K562 (cell line): Measurements from ENCODE around the gene RELL1.

Experiments
- ATF3 ChIP-seq, 2 experiments: fragments of 450-650 bp in 1 of 2; sonication (generic) in 1 of 2; formaldehyde crosslinking in 1 of 2; IDR thresholded peaks in 1 of 2; conservative IDR thresholded peaks in 1 of 2; 2 replicates each; pipeline versions ENCODE4 v1.6.1 to v1.8.1; 2016 to 2023; ENCODE audit warnings: mild to moderate bottlenecking in 2 of 2, moderate library complexity in 2 of 2, inconsistent platforms in 1 of 2, missing genetic modification reagents in 1 of 2
- BRD4 ChIP-seq: fragments of 200-600 bp; sonication (generic); IDR thresholded peaks from 2 replicates; pipeline ENCODE4 v1.6.1; 2017; ENCODE audit warnings: inconsistent platforms
- CEBPZ ChIP-seq: fragments of 150-350 bp; IDR thresholded peaks from 2 replicates; pipeline ENCODE4 v1.6.1; 2014; ENCODE audit warnings: low read depth, mild to moderate bottlenecking, low read length, borderline replicate concordance
- CHD1 ChIP-seq: fragments of 200-600 bp; sonication (generic); IDR thresholded peaks from one replicate; pipeline ENCODE4 v1.6.1; 2012; ENCODE audit warnings: mild to moderate bottlenecking, moderate library complexity, low read length, inconsistent platforms
- CTCF ChIP-seq, 3 experiments: IDR thresholded peaks in 2 of 3; conservative IDR thresholded peaks in 1 of 3; 2 replicates each; pipeline ENCODE4 v1.5.1; 2011 to 2012; ENCODE audit warnings: low read length in 3 of 3, mild to moderate bottlenecking in 3 of 3, control low read depth in 2 of 3, improper control_type of control experiment in 1 of 3, inconsistent platforms in 1 of 3, low read depth in 1 of 3, mixed read lengths in 1 of 3, moderate library complexity in 1 of 3; ENCODE audit not compliant: insufficient read depth in 2 of 3
- EP300 ChIP-seq: IDR thresholded peaks from 2 replicates; pipeline ENCODE4 v1.6.1; 2012; ENCODE audit warnings: low read length, improper control_type of control experiment
- FOXA1 ChIP-seq: fragments of 450-650 bp; IDR thresholded peaks from 2 replicates; pipeline ENCODE4 v1.6.1; 2016; ENCODE audit warnings: mild to moderate bottlenecking, borderline replicate concordance
- FOXK2 ChIP-seq, 2 experiments: fragments of 450-650 bp; IDR thresholded peaks in 1 of 2; conservative IDR thresholded peaks in 1 of 2; 2 replicates each; pipeline ENCODE4 v1.6.1; 2016; ENCODE audit warnings: low read depth in 2 of 2, mild to moderate bottlenecking in 1 of 2
- FOXM1 ChIP-seq, 2 experiments: fragments of 450-650 bp in 1 of 2; sonication (generic) in 1 of 2; formaldehyde crosslinking in 1 of 2; IDR thresholded peaks; 2 replicates each; pipeline versions ENCODE4 v1.6.1 to v1.9.0; 2017 to 2022; ENCODE audit warnings: low read depth in 2 of 2, mild to moderate bottlenecking in 2 of 2, missing genetic modification reagents in 1 of 2, moderate library complexity in 1 of 2
- KLF16 ChIP-seq: IDR thresholded peaks from 2 replicates; pipeline ENCODE4 v1.6.1; 2016; ENCODE audit warnings: antibody characterized with exemption
- MAFG ChIP-seq: fragments of 450-650 bp; conservative IDR thresholded peaks from 2 replicates; pipeline ENCODE4 v1.6.1; 2016; ENCODE audit warnings: missing genetic modification characterization, missing compliant biosample characterization
- POLR2A ChIP-seq: fragments of 450-650 bp; conservative IDR thresholded peaks from 2 replicates; pipeline ENCODE4 v1.6.1; 2016

GRCh38 chr4:37671072-37671471 is 15.1 kb downstream of the RELL1 start:
- TF ChIP-seq BRD4 (no peak), POLR2A (no peak), CEBPZ (no peak), CHD1 (no peak), FOXM1 (IDR thresholded peaks at IDR 0.05; ENCODE audit: low read depth) (no peak), FOXM1 (CRISPR knock-in tag; IDR thresholded peaks at IDR 0.05; ENCODE audit: low read depth) (no peak), FOXK2 (conservative IDR thresholded peaks at IDR 0.05 in 1 of 2, IDR thresholded peaks at IDR 0.05 in 1 of 2; ENCODE audit: low read depth in 2 of 2) (no peak), KLF16 (no peak), ATF3 (IDR thresholded peaks at IDR 0.05) (no peak), ATF3 (CRISPR knock-in tag; conservative IDR thresholded peaks at IDR 0.05) (no peak), FOXA1 (no peak), EP300 (no peak), CTCF (IDR thresholded peaks at IDR 0.05 in 2 of 3, conservative IDR thresholded peaks at IDR 0.05 in 1 of 3; ENCODE audit: insufficient read depth in 2 of 3, low read depth in 1 of 3, low read length in 3 of 3) (no peak), MAFG (tag) (no peak)
